SK-MEL-5 (cell line): ENCODE data around the gene CSNK1G2. TPM values are rescaled to one million over a fixed set of nuclear protein-coding genes. Genes with fewer than 3 reads are reported as not detected.
A peak's percentile ranks its signal among the peaks of the same experiment; 100 is the strongest.

ENCODE experiments used
- DNase-seq: peaks from one replicate; pipeline ENCODE4 v3.0.0-alpha.2; 2016; ENCODE audit warnings: low read depth, low spot score
- in situ Hi-C: cut with HindIII; loops from 2 replicates; pipeline ENCODE4 v1.10.0; 2016; ENCODE audit warnings: low sequenced_read_pairs, high pct_unique_total_duplicates, low pct_unique_long_range_greater_than_20kb
- total RNA-seq: library from RNA; depleted of rRNA; stranded (reverse); fragments of >200 nt; shearing (Covaris generic); gene quantifications from 2 replicates; pipeline ENCODE4 v1.2.3, GENCODE V29; 2014

Gene CSNK1G2
- total RNA-seq, 1 experiment from 2014 or later, result 49.3 TPM

GRCh38 chr19:1992759-1993260 lies 51.8 kb downstream of the CSNK1G2 start:
- in situ Hi-C loops, result no loop called here

GRCh38 chr19:1997353-1998233 lies 56.6 kb downstream of the CSNK1G2 start:
- in situ Hi-C loops, result no loop called here

More at GRCh38 chr19:1992759-1993260, 51.8 kb downstream of the CSNK1G2 start:
- peak; percentile 7 for DNase-seq

GRCh38 chr19:1998712-1999708 lies 58.0 kb downstream of the CSNK1G2 start:
- in situ Hi-C loops, result no loop called here
- no peak for DNase-seq

More at GRCh38 chr19:1997353-1998233, 56.6 kb downstream of the CSNK1G2 start:
- no peak for DNase-seq

DNA sequence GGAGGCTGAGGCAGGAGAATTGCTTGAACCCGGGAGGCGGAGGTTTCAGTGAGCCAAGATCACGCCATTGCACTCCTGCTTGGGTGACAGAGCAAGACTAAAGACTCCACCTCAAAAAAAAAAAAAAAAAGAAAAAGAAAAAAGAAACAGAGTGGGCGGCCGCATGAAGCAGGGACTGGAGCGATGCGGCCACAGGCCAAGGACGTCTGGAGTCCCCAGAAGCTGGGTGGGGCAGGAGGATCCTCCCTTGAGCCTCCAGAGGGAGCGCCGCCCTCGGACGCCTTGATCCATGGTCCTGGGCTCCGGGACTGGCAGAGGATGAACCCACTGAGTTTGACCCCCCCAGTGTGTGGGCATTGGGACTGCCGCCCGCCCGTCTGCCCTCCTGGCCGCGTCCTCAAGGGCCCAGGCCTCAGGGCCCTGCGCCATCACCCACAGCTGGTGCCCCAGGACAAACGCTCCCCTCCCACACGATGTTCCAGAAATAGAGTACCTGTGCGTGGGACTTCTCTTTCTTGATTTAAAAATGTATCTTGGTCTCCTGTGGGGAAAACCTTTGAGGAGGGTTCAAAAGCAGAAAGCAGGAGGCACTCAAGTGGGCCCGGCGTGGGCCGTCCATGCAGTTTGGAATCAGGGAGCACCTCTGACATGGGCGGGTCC lies 59.0 kb downstream of the CSNK1G2 start:
- no peak for DNase-seq
- in situ Hi-C loops, result no loop called here

GRCh38 chr19:2003874-2004273 lies 62.9 kb downstream of the CSNK1G2 start:
- DNase-seq, result no peak
- in situ Hi-C loops, result no loop called here

DNA sequence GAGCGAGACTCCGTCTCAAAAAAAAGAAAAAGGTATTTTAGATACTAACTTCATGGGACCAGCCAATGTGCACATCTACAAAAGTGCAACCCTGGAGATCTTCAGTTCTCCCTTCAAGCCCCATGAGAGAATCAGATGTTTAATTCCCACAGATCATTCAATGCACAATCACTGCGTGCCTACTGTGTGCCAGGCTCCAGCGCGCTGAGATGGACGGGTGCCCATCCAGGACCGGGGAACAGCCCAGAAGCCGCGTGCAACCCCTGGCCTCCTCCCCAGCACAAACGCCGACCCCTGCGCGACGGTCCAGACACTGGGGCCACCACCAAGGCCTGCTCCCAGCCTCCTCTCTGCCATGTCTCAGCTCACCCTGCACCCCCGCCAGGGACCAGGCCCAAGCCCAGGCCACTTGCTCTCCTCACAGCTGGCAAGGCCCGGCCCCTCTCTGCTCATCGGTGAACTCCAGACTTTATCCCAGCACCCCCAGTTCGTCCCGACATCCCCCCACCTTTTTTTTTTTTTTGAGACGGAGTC lies 69.2 kb downstream of the CSNK1G2 start:
- no peak for DNase-seq
- in situ Hi-C loops, result no loop called here

DNA sequence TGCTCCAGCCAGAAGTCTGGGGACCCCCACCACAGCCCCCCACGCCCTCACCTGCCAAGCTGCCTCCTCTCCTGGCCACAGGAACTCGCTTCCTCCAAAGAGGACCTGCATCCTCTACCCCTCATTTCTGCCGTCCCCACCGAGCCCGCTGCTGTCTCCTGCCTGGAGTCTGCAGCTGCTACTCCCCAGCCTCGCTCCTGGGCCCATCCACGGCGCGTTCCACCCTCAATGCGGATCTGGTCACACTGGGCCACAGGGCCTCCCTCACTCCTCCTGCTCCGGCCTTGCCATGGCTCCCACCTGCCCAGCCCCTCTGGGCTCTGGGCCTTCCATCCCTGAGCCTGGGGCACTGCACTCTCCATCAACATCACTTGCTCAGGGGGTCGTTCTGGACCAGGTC lies 70.2 kb downstream of the CSNK1G2 start:
- in situ Hi-C loops, result no loop called here
- no peak for DNase-seq

- in situ Hi-C loops, result no loop called here
- no peak for DNase-seq
Observed at GRCh38 chr19:2012941-2013682, 72.1 kb downstream of the CSNK1G2 start.

DNA sequence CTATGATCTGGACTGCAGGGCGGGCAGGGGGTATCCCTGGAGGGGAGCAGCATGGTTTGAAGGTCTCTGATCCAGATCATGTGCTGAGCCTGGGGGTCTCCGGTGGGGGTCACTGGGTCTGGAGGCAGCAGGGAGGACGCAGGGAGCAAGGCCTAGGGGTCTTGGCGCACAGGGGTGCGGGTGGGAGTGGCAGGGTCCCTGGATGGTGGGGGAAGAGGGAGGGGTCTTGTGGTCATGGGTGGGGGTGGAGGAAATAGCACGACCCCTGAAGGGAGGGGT lies 72.7 kb downstream of the CSNK1G2 start:
- in situ Hi-C loops, result no loop called here
- DNase-seq, result no peak

DNA sequence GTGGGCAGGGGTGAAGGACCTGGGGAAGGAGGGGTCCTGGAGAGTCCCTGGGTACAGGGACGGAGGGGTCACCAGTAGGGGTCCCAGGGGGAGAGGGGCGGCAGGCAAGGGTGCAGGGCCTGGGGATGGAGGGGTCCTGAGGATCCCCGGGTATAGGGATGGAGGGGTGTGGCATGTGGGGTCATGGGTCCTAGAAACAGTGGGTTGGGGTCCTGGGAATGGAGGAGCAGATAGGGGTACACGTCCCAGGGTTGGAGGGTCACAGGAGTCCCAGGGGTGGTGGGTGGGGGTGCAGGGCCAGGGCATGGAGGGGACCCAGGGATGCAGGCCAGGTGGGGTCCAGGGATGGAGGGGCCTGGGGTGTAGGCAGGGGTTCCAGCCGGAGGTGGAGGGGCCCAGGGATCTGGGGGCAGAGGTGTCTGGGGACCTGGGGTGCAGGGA lies 73.2 kb downstream of the CSNK1G2 start:
- DNase-seq, result no peak
- in situ Hi-C loops, result no loop called here

GRCh38 chr19:2014731-2015607 lies 74.0 kb downstream of the CSNK1G2 start:
- in situ Hi-C loops, result no loop called here
- DNase-seq, result no peak

- in situ Hi-C loops, result no loop called here
- DNase-seq, result peak; percentile 52
Observed at GRCh38 chr19:2015608-2015950, 74.6 kb downstream of the CSNK1G2 start, which contains the start of gene BTBD2. Gene BTBD2, minus strand, starts transcription at chr19:2015714. Its CDS starts 11 bp downstream, at chr19:2015703.

GRCh38 chr19:2016041-2016807 lies 75.3 kb downstream of the CSNK1G2 start:
- in situ Hi-C loops, result no loop called here
- peak; percentile 74 for DNase-seq

DNA sequence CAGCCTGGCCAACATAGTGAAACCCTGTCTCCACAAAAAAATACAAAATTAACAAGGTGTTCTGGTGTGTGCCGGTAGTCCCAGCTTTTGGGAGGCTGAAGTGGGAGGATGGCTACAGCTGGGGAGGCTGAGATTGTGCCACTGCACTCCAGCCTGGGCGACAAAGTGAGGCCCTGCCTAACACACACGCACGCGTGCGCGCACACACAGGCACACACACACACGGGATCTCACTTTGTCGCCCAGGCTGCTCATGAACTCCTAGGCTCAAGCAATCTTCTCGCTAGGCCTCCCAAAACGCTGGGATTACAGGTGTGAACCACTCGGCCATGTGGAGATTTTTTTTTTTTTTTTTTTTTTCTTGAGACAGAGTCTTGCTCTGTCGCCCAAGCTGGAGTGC lies 77.8 kb downstream of the CSNK1G2 start:
- no peak for DNase-seq
- in situ Hi-C loops, result no loop called here

- DNase-seq, result no peak
- in situ Hi-C loops, result no loop called here
Observed at GRCh38 chr19:2021453-2022140, 80.6 kb downstream of the CSNK1G2 start.
